GM19239 (cell line): ENCODE measurements around the gene CRACDL.

ENCODE experiments used
- DNase-seq: peaks from one replicate; pipeline ENCODE4 v3.0.0; 2011; ENCODE audit warnings: low spot score; ENCODE audit not compliant: insufficient read length
- FAIRE-seq: peaks from 2 replicates; lab custom pipeline; 2011; peaks lifted over from hg19 to GRCh38; lab: Jason Lieb, UNC

The CRACDL gene

GRCh38 chr2:98868548-98869271 is 67.3 kb downstream of the CRACDL start:
- FAIRE-seq (no peak), DNase-seq (no peak)

GRCh38 chr2:98867539-98868309 is 68.3 kb downstream of the CRACDL start:
- no peak for FAIRE-seq
- no peak for DNase-seq

GRCh38 chr2:98866033-98866432 is 70.0 kb downstream of the CRACDL start:
- DNase-seq = no peak
- no peak for FAIRE-seq

GRCh38 chr2:98861601-98862000 is 74.4 kb downstream of the CRACDL start:
- DNase-seq = no peak
- no peak for FAIRE-seq

- DNase-seq (no peak), FAIRE-seq (no peak)
These were observed 76.7 kb downstream of the CRACDL start for GRCh38 chr2:98859323-98859722.

- no peak for FAIRE-seq
- no peak for DNase-seq
These were observed 79.0 kb downstream of the CRACDL start for GRCh38 chr2:98857001-98857400.

- DNase-seq (no peak), FAIRE-seq (no peak)
These were observed 81.3 kb downstream of the CRACDL start for GRCh38 chr2:98854682-98855081.

GRCh38 chr2:98852932-98853331 is 83.1 kb downstream of the CRACDL start:
- DNase-seq (no peak), FAIRE-seq (no peak)

- FAIRE-seq (no peak), DNase-seq (no peak)
These were observed 86.0 kb downstream of the CRACDL start for GRCh38 chr2:98850074-98850473.

- DNase-seq (no peak), FAIRE-seq (no peak)
These were observed 86.9 kb downstream of the CRACDL start for GRCh38 chr2:98849113-98849512.

- FAIRE-seq (no peak), DNase-seq (no peak)
These were observed 88.2 kb downstream of the CRACDL start for GRCh38 chr2:98847853-98848252.

- DNase-seq (no peak), FAIRE-seq (no peak)
These were observed 90.0 kb downstream of the CRACDL start for GRCh38 chr2:98846041-98846440.

- DNase-seq = no peak
- no peak for FAIRE-seq
These were observed 93.9 kb downstream of the CRACDL start for GRCh38 chr2:98842136-98842535.

- FAIRE-seq = no peak
- no peak for DNase-seq
These were observed 96.7 kb downstream of the CRACDL start for GRCh38 chr2:98839292-98839691.

- DNase-seq (no peak), FAIRE-seq (no peak)
These were observed 100.1 kb downstream of the CRACDL start for GRCh38 chr2:98835831-98836385.

GRCh38 chr2:98833917-98834263 is 102.1 kb downstream of the CRACDL start:
- FAIRE-seq (no peak), DNase-seq (no peak)

GRCh38 chr2:98833172-98833916 is 102.7 kb downstream of the CRACDL start:
- no peak for FAIRE-seq

GRCh38 chr2:98832172-98832571 is 103.9 kb downstream of the CRACDL start:
- FAIRE-seq (no peak), DNase-seq (no peak)

More at GRCh38 chr2:98833172-98833916, 102.7 kb downstream of the CRACDL start:
- no peak for DNase-seq

GRCh38 chr2:98830571-98831145 is 105.4 kb downstream of the CRACDL start:
- no peak for FAIRE-seq

GRCh38 chr2:98829581-98830270 is 106.3 kb downstream of the CRACDL start:
- no peak for DNase-seq
- FAIRE-seq = no peak

More at GRCh38 chr2:98830571-98831145, 105.4 kb downstream of the CRACDL start:
- DNase-seq = no peak
